WTC11 (cell line): ENCODE measurements around the gene DRC3. TPM values are rescaled to one million over a fixed set of nuclear protein-coding genes. Genes with fewer than 3 reads are reported as not detected.

Source experiments
- ATAC-seq: fragments of 200-7000 bp; cut with Tn5 transposase; 2 replicates; pipeline ENCODE4 v1.10.0; 2021; ENCODE audit warnings: mild to moderate bottlenecking, moderate library complexity
- CTCF ChIA-PET: fragments of 300-600 bp; sonication (Branson Sonifier 250); formaldehyde crosslinking; loops from one replicate; lab custom pipeline; 2021; ENCODE audit warnings: antibody characterized with exemption; lab: Charles Lee
- POLR2A ChIA-PET: fragments of 350-600 bp; sonication (Branson Sonifier 250); formaldehyde crosslinking; loops from one replicate; lab custom pipeline; 2021; ENCODE audit warnings: antibody characterized with exemption; lab: Charles Lee
- DNase-seq: peaks from one replicate; pipeline ENCODE4 v3.0.0; 2021; ENCODE audit warnings: low spot score
- H3K27ac Mint-ChIP-seq: 2 replicates; pipeline ENCODE4 v1.8.0; 2021; ENCODE audit warnings: mixed read lengths
- H3K27me3 Mint-ChIP-seq: 2 replicates; pipeline ENCODE4 v1.8.0; 2021; ENCODE audit warnings: low read depth, mild to moderate bottlenecking, moderate library complexity, mixed read lengths
- H3K36me3 Mint-ChIP-seq: 2 replicates; pipeline ENCODE4 v1.8.0; 2021; ENCODE audit warnings: mixed read lengths
- H3K4me1 Mint-ChIP-seq: 2 replicates; pipeline ENCODE4 v1.8.0; 2022; ENCODE audit warnings: mixed read lengths
- H3K4me3 Mint-ChIP-seq: 2 replicates; pipeline ENCODE4 v1.8.0; 2021; ENCODE audit warnings: mild to moderate bottlenecking, moderate library complexity, mixed read lengths
- H3K9me3 Mint-ChIP-seq: 2 replicates; pipeline ENCODE4 v1.8.0; 2021; ENCODE audit warnings: mixed read lengths
- AFF4 ChIP-seq: sonication (generic); formaldehyde crosslinking; IDR thresholded peaks from 2 replicates; pipeline ENCODE4 v1.8.1; 2023; ENCODE audit warnings: mild to moderate bottlenecking, missing genetic modification reagents, borderline replicate concordance
- AR ChIP-seq: fragments of 250-450 bp; sonication (Bioruptor Pico); IDR thresholded peaks from 2 replicates; pipeline ENCODE4 v1.9.0; 2021; ENCODE audit warnings: mild to moderate bottlenecking
- ATF1 ChIP-seq: sonication (generic); formaldehyde crosslinking; IDR thresholded peaks from 2 replicates; pipeline ENCODE4 v1.8.1; 2023; ENCODE audit warnings: mild to moderate bottlenecking, moderate library complexity, missing genetic modification reagents
- CREM ChIP-seq: sonication (generic); formaldehyde crosslinking; IDR thresholded peaks from 2 replicates; pipeline ENCODE4 v1.8.1; 2022; ENCODE audit warnings: mild to moderate bottlenecking, missing genetic modification reagents, moderate library complexity
- FOXJ3 ChIP-seq: sonication (generic); formaldehyde crosslinking; IDR thresholded peaks from 2 replicates; pipeline ENCODE4 v1.9.0; 2021; ENCODE audit warnings: missing genetic modification reagents, mild to moderate bottlenecking, borderline replicate concordance
- NFE2L1 ChIP-seq: sonication (generic); formaldehyde crosslinking; IDR thresholded peaks from 2 replicates; pipeline ENCODE4 v1.8.1; 2023; ENCODE audit warnings: missing genetic modification reagents
- NR3C1 ChIP-seq: sonication (generic); formaldehyde crosslinking; conservative IDR thresholded peaks from 2 replicates; pipeline ENCODE4 v1.8.1; 2023; ENCODE audit warnings: low read depth, mild to moderate bottlenecking, missing genetic modification reagents
- OVOL2 ChIP-seq: fragments of 250-450 bp; sonication (Bioruptor Pico); IDR thresholded peaks from 2 replicates; pipeline ENCODE4 v1.9.0; 2021; ENCODE audit warnings: mild to moderate bottlenecking, borderline replicate concordance
- SMAD4 ChIP-seq: sonication (generic); formaldehyde crosslinking; IDR thresholded peaks from 2 replicates; pipeline ENCODE4 v1.8.0; 2022; ENCODE audit warnings: mild to moderate bottlenecking, missing genetic modification reagents
- SOX15 ChIP-seq: fragments of 250-450 bp; sonication (Bioruptor Pico); IDR thresholded peaks from 2 replicates; pipeline ENCODE4 v1.9.0; 2021; ENCODE audit warnings: mild to moderate bottlenecking
- SP1 ChIP-seq: sonication (generic); formaldehyde crosslinking; conservative IDR thresholded peaks from 2 replicates; pipeline ENCODE4 v1.8.1; 2022; ENCODE audit warnings: missing genetic modification reagents
- ZBTB43 ChIP-seq: sonication (generic); formaldehyde crosslinking; IDR thresholded peaks from 2 replicates; pipeline ENCODE4 v1.8.1; 2023; ENCODE audit warnings: mild to moderate bottlenecking, missing genetic modification reagents
- ZNF121 ChIP-seq: sonication (generic); formaldehyde crosslinking; IDR thresholded peaks from 2 replicates; pipeline ENCODE4 v1.8.0; 2023; ENCODE audit warnings: missing genetic modification reagents
- ZNF263 ChIP-seq: sonication (generic); formaldehyde crosslinking; IDR thresholded peaks from 2 replicates; pipeline ENCODE4 v1.8.1; 2022; ENCODE audit warnings: low read depth, mild to moderate bottlenecking, moderate library complexity, missing genetic modification reagents
- ZNF425 ChIP-seq: fragments of 250-450 bp; sonication (Bioruptor Pico); conservative IDR thresholded peaks from 2 replicates; pipeline ENCODE4 v1.9.0; 2021; ENCODE audit warnings: mild to moderate bottlenecking
- total RNA-seq: library from RNA; stranded (reverse); gene quantifications from 3 replicates; pipeline ENCODE4 v1.2.3, GENCODE V29; 2021
- TF ChIP-seq, protein P1 (sequence below): sonication (generic); formaldehyde crosslinking; IDR thresholded peaks from 2 replicates; pipeline ENCODE4 v1.8.0; 2023; ENCODE audit warnings: missing genetic modification reagents
- TF ChIP-seq, protein P2 (sequence below): sonication (generic); formaldehyde crosslinking; IDR thresholded peaks from 2 replicates; pipeline ENCODE4 v1.8.0; 2022; ENCODE audit warnings: missing genetic modification reagents

The DRC3 gene
- total RNA-seq, 1 experiment from 2014 or later: 0.42 TPM

- no peak for TF ChIP-seq ZBTB43
- no peak for TF ChIP-seq AFF4 (CRISPR knock-in tag)
- no peak for TF ChIP-seq SMAD4
- TF ChIP-seq NFE2L1 (CRISPR knock-in tag): no peak
- no peak for TF ChIP-seq OVOL2 (CRISPR knock-in tag)
- no peak for TF ChIP-seq CREM (CRISPR knock-in tag)
- no peak for TF ChIP-seq ZNF121 (CRISPR knock-in tag)
- no peak for TF ChIP-seq AR (CRISPR knock-in tag)
- no peak for TF ChIP-seq SOX15 (CRISPR knock-in tag)
- TF ChIP-seq NR3C1 (CRISPR knock-in tag): no peak
- TF ChIP-seq ZNF425 (CRISPR knock-in tag): no peak
Observed at GRCh38 chr17:17957584-17957916, 15.1 kb upstream of the DRC3 start (continued).

DNA sequence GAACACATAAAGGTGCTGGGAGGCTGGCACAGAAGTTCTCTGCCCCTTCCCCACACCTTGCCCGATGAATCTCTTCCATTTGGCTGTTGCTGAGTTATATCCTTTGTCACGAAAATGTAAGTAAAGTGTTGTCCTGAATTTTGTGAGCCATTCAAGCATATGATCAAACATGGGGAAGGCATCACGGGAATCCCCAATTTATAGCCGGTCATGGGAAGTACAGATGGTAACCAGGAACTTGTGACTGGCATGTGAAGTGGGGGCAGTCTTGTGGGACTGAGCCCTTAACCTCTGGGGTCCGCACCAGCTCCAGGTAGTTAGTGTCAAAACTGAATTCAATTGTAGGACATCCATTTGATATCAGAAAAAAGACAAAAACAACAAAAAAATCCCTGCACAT, 13.7 kb upstream of the DRC3 start:
- Mint-ChIP-seq H3K27ac (no peak overlapping the region), H3K4me3 (no peak overlapping the region), H3K36me3 (no peaks in the 10 kb centered on the region), H3K4me1 (peaks cover 13% of the 10 kb centered on the region), H3K27me3 (no peaks in the 10 kb centered on the region; the same call in 1 of the 2 replicates), H3K9me3 (peaks cover 7% of the 10 kb centered on the region)
- ChIA-PET CTCF (interaction anchor here (1.7 kb wide), 1 partner anchor 35 kb away, joined by 6 read pairs; no protein-coding TSS in a partner anchor), POLR2A (no interaction called here)
- DNase-seq (no peak), ATAC-seq (no peak)
- TF ChIP-seq SOX15 (CRISPR knock-in tag) (no peak), SP1 (CRISPR knock-in tag) (no peak), ATF1 (CRISPR knock-in tag) (no peak), ZBTB43 (no peak), ZNF263 (CRISPR knock-in tag) (no peak), FOXJ3 (no peak)
- TF ChIP-seq, protein P1, sequence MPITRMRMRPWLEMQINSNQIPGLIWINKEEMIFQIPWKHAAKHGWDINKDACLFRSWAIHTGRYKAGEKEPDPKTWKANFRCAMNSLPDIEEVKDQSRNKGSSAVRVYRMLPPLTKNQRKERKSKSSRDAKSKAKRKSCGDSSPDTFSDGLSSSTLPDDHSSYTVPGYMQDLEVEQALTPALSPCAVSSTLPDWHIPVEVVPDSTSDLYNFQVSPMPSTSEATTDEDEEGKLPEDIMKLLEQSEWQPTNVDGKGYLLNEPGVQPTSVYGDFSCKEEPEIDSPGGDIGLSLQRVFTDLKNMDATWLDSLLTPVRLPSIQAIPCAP (CRISPR knock-in tag): no peak
- TF ChIP-seq, protein P2, sequence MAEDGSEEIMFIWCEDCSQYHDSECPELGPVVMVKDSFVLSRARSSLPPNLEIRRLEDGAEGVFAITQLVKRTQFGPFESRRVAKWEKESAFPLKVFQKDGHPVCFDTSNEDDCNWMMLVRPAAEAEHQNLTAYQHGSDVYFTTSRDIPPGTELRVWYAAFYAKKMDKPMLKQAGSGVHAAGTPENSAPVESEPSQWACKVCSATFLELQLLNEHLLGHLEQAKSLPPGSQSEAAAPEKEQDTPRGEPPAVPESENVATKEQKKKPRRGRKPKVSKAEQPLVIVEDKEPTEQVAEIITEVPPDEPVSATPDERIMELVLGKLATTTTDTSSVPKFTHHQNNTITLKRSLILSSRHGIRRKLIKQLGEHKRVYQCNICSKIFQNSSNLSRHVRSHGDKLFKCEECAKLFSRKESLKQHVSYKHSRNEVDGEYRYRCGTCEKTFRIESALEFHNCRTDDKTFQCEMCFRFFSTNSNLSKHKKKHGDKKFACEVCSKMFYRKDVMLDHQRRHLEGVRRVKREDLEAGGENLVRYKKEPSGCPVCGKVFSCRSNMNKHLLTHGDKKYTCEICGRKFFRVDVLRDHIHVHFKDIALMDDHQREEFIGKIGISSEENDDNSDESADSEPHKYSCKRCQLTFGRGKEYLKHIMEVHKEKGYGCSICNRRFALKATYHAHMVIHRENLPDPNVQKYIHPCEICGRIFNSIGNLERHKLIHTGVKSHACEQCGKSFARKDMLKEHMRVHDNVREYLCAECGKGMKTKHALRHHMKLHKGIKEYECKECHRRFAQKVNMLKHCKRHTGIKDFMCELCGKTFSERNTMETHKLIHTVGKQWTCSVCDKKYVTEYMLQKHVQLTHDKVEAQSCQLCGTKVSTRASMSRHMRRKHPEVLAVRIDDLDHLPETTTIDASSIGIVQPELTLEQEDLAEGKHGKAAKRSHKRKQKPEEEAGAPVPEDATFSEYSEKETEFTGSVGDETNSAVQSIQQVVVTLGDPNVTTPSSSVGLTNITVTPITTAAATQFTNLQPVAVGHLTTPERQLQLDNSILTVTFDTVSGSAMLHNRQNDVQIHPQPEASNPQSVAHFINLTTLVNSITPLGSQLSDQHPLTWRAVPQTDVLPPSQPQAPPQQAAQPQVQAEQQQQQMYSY (CRISPR knock-in tag): no peak
